Neural cell (in vitro differentiated cells): ENCODE data around the gene UNCX. TPM values are rescaled to one million over a fixed set of nuclear protein-coding genes. Genes with fewer than 3 reads are reported as not detected.

Experiments used
- H2AFZ ChIP-seq: fragments of 200-600, 300-800 bp; sonication (generic), shearing (Covaris generic); 2 replicates; pipeline ENCODE4 v1.6.0; 2014; ENCODE audit warnings: low read depth, mild to moderate bottlenecking, antibody characterized with exemption, low read length, moderate library complexity
- H3F3A ChIP-seq: fragments of 200-600 bp; shearing (Covaris generic); 2 replicates; pipeline ENCODE4 v1.6.1; 2016; ENCODE audit warnings: mild to moderate bottlenecking, moderate library complexity, mixed read lengths, antibody characterized with exemption, low read length; ENCODE audit not compliant: insufficient read depth, poor library complexity, severe bottlenecking
- H3K27ac ChIP-seq: fragments of 200-600, 300-800 bp; sonication (generic), shearing (Covaris generic); 2 replicates; pipeline ENCODE4 v1.5.1; 2014; ENCODE audit warnings: mild to moderate bottlenecking, low read length, moderate library complexity
- H3K27me3 ChIP-seq: fragments of 300-800, 200-600 bp; sonication (generic), shearing (Covaris generic); 2 replicates; pipeline ENCODE4 v1.6.0; 2014; ENCODE audit warnings: mild to moderate bottlenecking, low read depth, low read length, moderate library complexity; ENCODE audit not compliant: insufficient read depth
- H3K36me3 ChIP-seq: fragments of 300-800, 200-600 bp; sonication (generic), shearing (Covaris generic); 2 replicates; pipeline ENCODE4 v1.5.1; 2014; ENCODE audit warnings: mild to moderate bottlenecking, antibody characterized with exemption, low read length, moderate library complexity; ENCODE audit not compliant: insufficient read depth
- H3K4me2 ChIP-seq: fragments of 300-800, 200-600 bp; sonication (generic), shearing (Covaris generic); 2 replicates; pipeline ENCODE4 v1.6.0; 2014; ENCODE audit warnings: mild to moderate bottlenecking, low read length
- H3K4me3 ChIP-seq: fragments of 300-800, 200-600 bp; sonication (generic), shearing (Covaris generic); 2 replicates; pipeline ENCODE4 v1.5.1; 2014; ENCODE audit warnings: mild to moderate bottlenecking, low read length, moderate library complexity
- H3K79me2 ChIP-seq: fragments of 200-600 bp; shearing (Covaris generic); replicated peaks from 2 replicates; pipeline ENCODE4 v1.6.0; 2014; ENCODE audit warnings: mild to moderate bottlenecking, low read length, moderate library complexity; ENCODE audit not compliant: insufficient read depth
- H3K9ac ChIP-seq: fragments of 300-800, 200-600 bp; sonication (generic), shearing (Covaris generic); 2 replicates; pipeline ENCODE4 v1.6.1; 2016; ENCODE audit warnings: mild to moderate bottlenecking, low read length, mixed read lengths
- H3K9me2 ChIP-seq: fragments of 200-600 bp; shearing (Covaris generic); 2 replicates; pipeline ENCODE4 v1.6.1; 2016; ENCODE audit warnings: mild to moderate bottlenecking, low read length, mixed read lengths; ENCODE audit not compliant: insufficient read depth
- H3K9me3 ChIP-seq: fragments of 200-600, 300-800 bp; sonication (generic), shearing (Covaris generic); 2 replicates; pipeline ENCODE4 v1.6.1; 2016; ENCODE audit warnings: mild to moderate bottlenecking, mixed run types, low read length, moderate library complexity, mixed read lengths
- H4K20me1 ChIP-seq: fragments of 200-600 bp; shearing (Covaris generic); 2 replicates; pipeline ENCODE4 v1.6.1; 2016; ENCODE audit warnings: mild to moderate bottlenecking, mixed run types; ENCODE audit not compliant: insufficient read depth
- CTCF ChIP-seq: fragments of 450-650 bp; IDR thresholded peaks from 2 replicates; pipeline ENCODE4 v1.5.1; 2014; ENCODE audit warnings: antibody characterized with exemption, mild to moderate bottlenecking, moderate library complexity; ENCODE audit not compliant: poor library complexity, severe bottlenecking
- EP300 ChIP-seq: fragments of 450-650 bp; conservative IDR thresholded peaks from 2 replicates; pipeline ENCODE4 v1.6.1; 2014; ENCODE audit warnings: antibody characterized with exemption, mild to moderate bottlenecking, moderate library complexity; ENCODE audit not compliant: poor library complexity, severe bottlenecking
- EZH2 ChIP-seq: fragments of 200-600, 300-800 bp; shearing (Covaris generic), sonication (generic); IDR thresholded peaks from 2 replicates; pipeline ENCODE4 v1.6.1; 2014; ENCODE audit warnings: antibody characterized with exemption, low read length, borderline replicate concordance, mild to moderate bottlenecking; ENCODE audit not compliant: insufficient read depth, poor library complexity, severe bottlenecking
- MXI1 ChIP-seq: fragments of 450-650 bp; conservative IDR thresholded peaks from 2 replicates; pipeline ENCODE4 v1.6.1; 2014; ENCODE audit warnings: antibody characterized with exemption, mild to moderate bottlenecking; ENCODE audit not compliant: poor library complexity, severe bottlenecking
- POLR2AphosphoS5 ChIP-seq: IDR thresholded peaks from 2 replicates; pipeline ENCODE4 v1.6.1; 2012
- RAD21 ChIP-seq: fragments of 450-650 bp; conservative IDR thresholded peaks from 2 replicates; pipeline ENCODE4 v1.6.1; 2014; ENCODE audit warnings: antibody characterized with exemption, mild to moderate bottlenecking, moderate library complexity
- REST ChIP-seq: IDR thresholded peaks from 2 replicates; pipeline ENCODE4 v1.6.1; 2012; ENCODE audit warnings: borderline replicate concordance
- SMC3 ChIP-seq: fragments of 450-650 bp; conservative IDR thresholded peaks from 2 replicates; pipeline ENCODE4 v1.6.1; 2014; ENCODE audit warnings: antibody characterized with exemption, mild to moderate bottlenecking, moderate library complexity; ENCODE audit not compliant: poor library complexity
- TAF1 ChIP-seq: IDR thresholded peaks from 2 replicates; pipeline ENCODE4 v1.6.1; 2012; ENCODE audit warnings: low read depth
- polyA plus RNA-seq: library from polyadenylated mRNA; depleted of rRNA; stranded (reverse); fragments of >200 nt; gene quantifications from 2 replicates; pipeline ENCODE4 v1.2.3, GENCODE V29; 2014

The UNCX gene
- polyA plus RNA-seq, 1 donor from 2014 or later: 1.6 TPM

GRCh38 chr7:1188720-1189294 is 43.9 kb upstream of the UNCX start:
- Histone ChIP-seq H4K20me1 (no peaks in the 10 kb centered on the region), H2AFZ (no peak overlapping the region), H3F3A (no peaks in the 10 kb centered on the region), H3K36me3 (no peaks in the 10 kb centered on the region), H3K79me2 (no peaks in the 10 kb centered on the region), H3K9me3 (no peaks in the 10 kb centered on the region), H3K9me2 (no peaks in the 10 kb centered on the region), H3K9ac (no peak overlapping the region), H3K4me2 (no peak overlapping the region), H3K27me3 (peaks cover 3% of the 10 kb centered on the region), H3K4me3 (no peak overlapping the region), H3K27ac (no peak overlapping the region)
- TF ChIP-seq TAF1: no peak
- no peak for TF ChIP-seq MXI1
- no peak for TF ChIP-seq EZH2
- TF ChIP-seq RAD21: no peak
- no peak for TF ChIP-seq REST

- H3K4me3 ChIP-seq: no peak overlapping the region
- H3F3A ChIP-seq: no peaks in the 10 kb centered on the region
- H2AFZ ChIP-seq: no peak overlapping the region
- no peaks in the 10 kb centered on the region for H3K9me2 ChIP-seq
- H3K27ac ChIP-seq: no peak overlapping the region
- TF ChIP-seq RAD21: no peak
- TF ChIP-seq EP300: no peak
- no peak for TF ChIP-seq CTCF
- no peak for TF ChIP-seq TAF1
- TF ChIP-seq POLR2AphosphoS5: no peak
- TF ChIP-seq EZH2: no peak
- TF ChIP-seq MXI1: no peak
- TF ChIP-seq SMC3: no peak
- TF ChIP-seq REST: no peak
- H3K79me2 ChIP-seq: no peaks in the 10 kb centered on the region
- H3K9me3 ChIP-seq: no peaks in the 10 kb centered on the region
- no peaks in the 10 kb centered on the region for H3K36me3 ChIP-seq
- H4K20me1 ChIP-seq: no peaks in the 10 kb centered on the region
- H3K27me3 ChIP-seq: peaks cover 3% of the 10 kb centered on the region
- no peak overlapping the region for H3K4me2 ChIP-seq
- no peak overlapping the region for H3K9ac ChIP-seq
Measured at GRCh38 chr7:1189986-1190772, 42.5 kb upstream of the UNCX start.
